ENCODE results near the gene TLL1.

TLL1 gene

GRCh38 chr4:165894159-165894558, 21.1 kb downstream of the TLL1 start:
- no peak for DNase-seq (ENCODE audit: low read depth)

DNA sequence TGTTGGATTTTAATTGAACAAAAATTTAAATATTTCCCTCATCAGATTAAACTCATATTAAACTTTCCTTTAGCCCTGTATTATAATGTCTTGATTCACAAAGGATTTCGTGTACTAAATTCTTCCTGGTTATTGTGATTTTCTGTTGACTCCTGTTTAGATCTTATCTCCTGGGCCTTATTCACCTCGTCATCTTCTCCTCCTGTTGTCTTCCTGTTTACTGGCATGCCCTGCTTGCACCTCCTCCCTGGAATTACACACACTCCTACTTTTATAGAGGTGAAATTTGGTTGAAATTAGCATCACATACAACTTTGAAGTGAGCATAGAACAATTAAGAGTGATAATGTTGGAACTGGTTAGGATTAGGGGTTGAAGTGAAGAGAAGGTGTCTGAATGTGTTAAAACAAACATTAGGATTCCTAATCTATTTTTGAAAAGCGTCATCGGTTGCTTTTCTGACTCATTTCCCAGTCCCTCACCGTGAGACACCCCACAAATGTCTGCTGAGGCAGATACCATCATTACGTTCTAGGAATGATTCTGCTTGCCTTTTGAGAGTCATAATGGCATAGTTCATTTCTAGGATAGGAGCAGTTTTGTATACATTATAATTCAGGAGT, 32.5 kb downstream of the TLL1 start:
- no peak for DNase-seq (ENCODE audit: low read depth)

- no peak for DNase-seq (ENCODE audit: low read depth)
These were observed 33.2 kb downstream of the TLL1 start for GRCh38 chr4:165906272-165906671.

GRCh38 chr4:165909947-165910346, 36.9 kb downstream of the TLL1 start:
- no peak for DNase-seq (ENCODE audit: low read depth)

GRCh38 chr4:165915215-165915614, 42.2 kb downstream of the TLL1 start:
- DNase-seq (ENCODE audit: low read depth) = no peak

- DNase-seq (ENCODE audit: low read depth) = no peak
These were observed 48.5 kb downstream of the TLL1 start for GRCh38 chr4:165921546-165921945.

DNA sequence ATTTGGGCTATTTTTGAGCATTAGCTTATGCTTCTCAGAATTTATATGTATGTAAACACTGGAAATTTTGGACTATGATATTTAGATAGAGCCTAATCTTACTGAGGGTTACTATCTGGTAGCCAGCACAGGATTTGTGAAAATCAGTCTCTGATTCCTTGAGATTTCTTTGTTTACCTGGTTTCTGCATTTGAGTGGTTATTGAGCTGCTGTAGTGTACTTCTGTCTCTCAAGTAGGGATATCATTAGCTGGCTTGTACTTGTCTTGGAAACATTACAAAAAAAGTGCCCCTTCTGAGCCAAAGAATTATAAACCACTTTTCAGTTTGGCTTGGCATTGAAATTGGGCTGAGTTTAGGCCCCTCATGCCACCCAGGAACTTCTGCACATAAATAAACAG, 49.7 kb downstream of the TLL1 start:
- DNase-seq (ENCODE audit: low read depth) = no peak

GRCh38 chr4:165926307-165926706, 53.3 kb downstream of the TLL1 start:
- DNase-seq (ENCODE audit: low read depth) = no peak

DNA sequence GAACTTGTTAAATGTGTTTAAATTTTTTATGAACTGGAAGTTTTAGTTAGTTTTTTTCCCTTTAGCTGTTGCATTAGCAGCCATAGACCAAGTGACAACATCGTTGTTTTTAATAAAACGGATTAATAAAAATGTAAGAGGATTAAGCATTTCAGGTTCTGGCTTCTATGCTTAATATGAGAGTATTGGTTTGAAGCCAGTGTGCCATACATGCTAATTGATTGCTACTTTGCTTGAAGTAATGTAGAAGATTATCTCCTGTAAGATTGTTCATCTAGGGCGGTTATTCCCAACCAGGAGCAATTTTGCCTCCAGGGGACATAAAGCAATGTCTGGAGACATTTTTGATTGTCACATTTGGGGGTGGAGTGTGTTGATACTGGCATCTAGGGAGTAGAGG, 54.3 kb downstream of the TLL1 start:
- no peak for DNase-seq (ENCODE audit: low read depth)

- DNase-seq (ENCODE audit: low read depth) = no peak
These were observed 54.8 kb downstream of the TLL1 start for GRCh38 chr4:165927815-165928214.

- DNase-seq (ENCODE audit: low read depth) = no peak
These were observed 55.6 kb downstream of the TLL1 start for GRCh38 chr4:165928601-165929000.

GRCh38 chr4:165929662-165930061, 56.6 kb downstream of the TLL1 start:
- DNase-seq (ENCODE audit: low read depth) = no peak

DNA sequence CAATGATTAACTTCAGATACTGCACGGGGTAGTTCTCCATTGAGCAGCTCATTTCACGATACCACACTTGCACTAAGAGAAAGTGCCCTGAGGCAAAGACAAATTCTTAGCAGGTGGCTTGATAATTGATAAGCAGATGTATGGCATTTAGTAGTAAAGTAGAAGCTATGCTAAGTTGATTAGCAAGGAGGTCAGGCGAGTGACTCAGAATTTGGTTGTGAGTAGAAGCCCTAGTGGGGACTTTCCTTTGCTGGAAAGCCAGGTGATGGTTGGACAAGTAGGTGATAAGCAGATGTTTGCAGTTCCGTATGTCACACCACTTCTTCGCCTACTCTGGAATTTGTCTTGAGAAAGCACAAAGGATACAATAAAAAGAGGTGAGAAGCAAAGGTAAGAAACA, 58.7 kb downstream of the TLL1 start:
- no peak for DNase-seq (ENCODE audit: low read depth)

DNA sequence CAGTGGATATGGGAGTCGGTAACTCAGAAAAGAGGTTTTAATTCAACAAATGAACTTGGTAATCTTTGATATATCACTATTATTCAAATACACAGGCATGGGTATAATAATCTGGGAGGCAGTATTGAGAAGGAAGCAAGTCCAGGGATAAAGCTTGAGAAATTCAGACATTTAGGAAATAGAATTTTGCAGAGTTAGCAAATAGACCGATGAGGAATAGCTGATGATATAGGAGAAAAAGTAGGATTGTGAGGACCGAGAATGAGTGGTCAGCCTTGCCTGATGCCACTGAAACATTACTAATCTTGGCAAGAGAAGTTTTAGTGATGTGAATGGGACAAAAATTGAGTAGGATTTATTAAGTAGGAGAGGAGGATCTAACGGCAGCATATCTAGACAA, 71.9 kb downstream of the TLL1 start:
- no peak for DNase-seq (ENCODE audit: low read depth)

DNA sequence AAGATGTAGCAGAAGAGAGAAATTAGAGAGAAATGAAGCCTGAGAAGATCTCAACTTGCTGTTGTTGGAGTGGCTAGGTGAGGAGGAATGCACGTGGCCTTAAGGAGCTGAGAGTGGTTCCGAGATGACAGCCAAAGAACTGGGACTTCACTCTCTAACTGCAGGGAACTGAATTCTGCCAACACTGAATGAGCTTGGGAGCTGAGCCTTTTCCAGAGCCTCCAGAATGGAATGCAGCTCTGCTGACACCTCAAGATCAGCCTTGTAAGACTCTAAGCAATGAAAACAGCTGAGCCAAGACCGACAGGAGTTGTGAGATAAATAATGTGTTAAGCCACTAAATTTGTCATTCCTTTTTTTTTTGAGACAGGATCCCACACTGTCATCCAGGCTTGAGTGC, 73.0 kb downstream of the TLL1 start:
- no peak for DNase-seq (ENCODE audit: low read depth)

DNA sequence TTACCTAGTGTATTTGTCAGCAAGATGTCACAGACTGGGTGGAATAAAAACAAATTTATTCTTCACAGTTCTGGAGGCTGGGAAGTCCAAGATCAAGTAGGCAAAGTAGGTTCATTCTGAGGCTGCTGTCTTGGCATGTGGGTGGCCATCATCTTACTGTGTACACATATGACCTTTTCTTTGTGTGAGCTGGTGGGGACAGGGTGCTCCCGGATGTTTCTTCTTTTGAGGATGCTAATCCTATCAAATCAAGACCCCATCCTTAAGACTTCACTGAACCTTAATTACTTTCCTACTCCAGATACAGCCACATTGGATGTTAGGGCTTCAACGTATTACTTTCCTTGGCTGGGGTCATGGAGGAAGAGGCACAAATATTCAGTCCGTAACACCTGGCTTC, 74.0 kb downstream of the TLL1 start:
- DNase-seq (ENCODE audit: low read depth) = no peak

GRCh38 chr4:165953181-165953580, 80.1 kb downstream of the TLL1 start:
- DNase-seq (ENCODE audit: low read depth) = no peak

DNA sequence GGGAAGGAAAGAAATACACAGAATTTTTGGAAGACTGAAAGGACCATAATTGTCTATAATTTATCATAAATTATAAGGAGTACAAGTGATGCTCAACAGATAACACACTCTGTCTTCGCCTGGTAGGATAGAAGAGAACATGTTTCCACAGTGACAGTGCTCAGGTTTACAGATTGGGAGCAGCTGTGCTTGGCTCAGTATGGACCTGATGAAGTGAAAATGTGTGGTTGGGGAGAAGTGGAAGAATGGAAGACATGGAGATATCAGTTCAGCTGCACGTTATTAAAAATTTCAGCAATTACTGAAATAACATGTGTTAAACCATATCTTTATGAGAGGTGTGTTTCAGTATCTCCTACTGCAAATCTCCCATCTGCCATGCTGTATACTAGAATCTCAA, 90.6 kb downstream of the TLL1 start:
- no peak for DNase-seq (ENCODE audit: low read depth)

- DNase-seq (ENCODE audit: low read depth) = no peak
These were observed 91.6 kb downstream of the TLL1 start for GRCh38 chr4:165964591-165964990.

DNA sequence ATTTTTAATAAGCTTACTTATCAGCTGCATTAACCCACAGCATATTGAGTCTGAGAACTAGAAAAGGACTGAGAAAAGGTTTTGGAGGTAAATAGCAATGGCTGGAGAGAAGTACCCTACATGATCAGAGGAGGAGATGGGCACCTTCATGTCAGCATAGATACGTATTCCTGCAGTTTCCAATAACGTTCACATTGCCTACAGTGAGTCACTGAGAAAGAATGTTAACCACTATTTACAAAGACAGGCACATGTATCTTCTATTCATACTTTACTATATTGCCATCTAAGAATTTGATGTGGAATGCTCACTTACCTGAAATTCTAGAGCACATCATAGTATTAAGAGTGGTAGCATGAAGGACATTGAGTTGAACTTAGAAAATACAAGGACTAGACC, 92.5 kb downstream of the TLL1 start:
- DNase-seq (ENCODE audit: low read depth) = no peak

GRCh38 chr4:165966833-165967232, 93.8 kb downstream of the TLL1 start:
- DNase-seq (ENCODE audit: low read depth) = no peak

DNA sequence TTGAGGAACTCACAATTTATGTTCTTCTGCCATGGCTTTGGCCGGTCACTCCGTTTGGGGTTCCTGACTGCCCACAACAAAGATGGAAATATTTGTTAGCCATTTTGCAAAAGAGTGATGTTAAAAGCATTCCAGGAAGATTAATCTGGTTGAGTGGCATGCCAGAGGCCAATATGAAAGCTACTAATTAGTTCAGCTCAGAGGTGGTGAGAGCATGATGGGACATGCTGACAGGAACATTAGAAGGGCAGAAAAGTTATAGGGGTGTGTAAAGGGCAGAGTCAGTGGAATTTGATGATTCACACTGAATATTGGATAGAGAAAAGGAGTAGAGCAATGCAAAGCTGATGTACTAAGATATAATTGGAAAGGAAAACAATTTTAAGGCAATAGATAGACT, 94.4 kb downstream of the TLL1 start:
- no peak for DNase-seq (ENCODE audit: low read depth)

DNA sequence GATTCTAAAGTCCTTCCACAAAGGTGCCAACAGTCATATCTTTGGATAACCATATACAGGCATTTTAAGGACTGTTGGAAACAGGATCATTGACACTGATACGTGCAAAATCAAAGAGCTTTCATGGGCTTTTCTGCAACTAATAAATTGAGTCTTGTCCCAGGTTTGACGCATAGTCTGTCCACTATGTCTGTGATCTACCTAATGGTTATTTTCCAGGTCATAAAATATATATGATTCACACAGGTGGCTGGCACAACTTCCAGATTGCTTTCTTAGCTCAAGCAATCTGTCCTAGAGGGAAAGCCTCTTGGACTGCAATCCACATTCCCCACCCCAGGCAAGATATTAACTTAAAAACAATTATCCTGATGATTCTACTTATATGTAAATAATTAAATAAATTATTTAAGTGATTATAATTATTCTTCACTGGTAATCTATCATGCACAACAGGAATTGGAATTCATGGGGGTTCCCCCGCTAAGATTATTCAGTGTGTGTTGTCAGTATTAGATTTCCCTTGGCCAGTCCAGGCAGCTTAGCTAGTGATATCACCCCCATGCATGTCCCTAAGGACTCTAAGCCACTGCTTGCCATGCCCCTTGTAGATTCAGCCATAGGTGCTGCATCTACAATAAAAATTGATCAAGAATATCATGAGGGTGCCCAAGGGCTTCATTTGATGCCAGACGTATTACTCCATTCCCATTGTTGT, 97.8 kb downstream of the TLL1 start:
- DNase-seq (ENCODE audit: low read depth) = no peak

DNA sequence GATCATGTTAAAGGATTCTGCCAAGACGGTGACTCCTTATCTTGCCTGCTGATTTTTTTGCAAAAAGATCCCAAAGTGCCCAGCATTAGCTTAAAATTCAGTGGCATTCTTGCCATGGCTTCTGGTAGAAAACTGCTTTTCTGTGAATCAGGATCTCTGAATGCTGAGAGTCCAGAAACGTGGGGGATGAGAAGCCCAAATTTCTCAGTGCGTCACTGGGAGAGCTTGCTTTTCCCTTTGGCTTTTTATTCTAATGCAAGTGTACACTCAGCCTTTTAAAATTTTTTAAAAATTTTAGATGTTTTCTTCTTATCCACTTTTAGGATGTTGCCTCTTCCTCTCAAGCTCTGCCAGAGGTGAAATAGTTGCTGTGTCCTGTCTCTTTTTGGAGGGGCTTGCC, 98.4 kb downstream of the TLL1 start:
- no peak for DNase-seq (ENCODE audit: low read depth)
